Cardiac fibroblast (primary cell): ENCODE results near the gene BRD3.

Experiments
- DNase-seq, 2 donors: peaks; one replicate each; pipeline versions ENCODE4 v3.0.0 to v3.0.0-alpha.2; 2010; ENCODE audit warnings: low read depth in 2 of 2
- H3K4me3 ChIP-seq, 2 donors: replicated peaks in 1 of 2; 1 replicate in 1 of 2; 2 replicates in 1 of 2; pipeline ENCODE4 v1.5.1; 2011; ENCODE audit warnings: low read depth in 2 of 2, low read length in 2 of 2, mild to moderate bottlenecking in 2 of 2, moderate library complexity in 1 of 2
- CTCF ChIP-seq: IDR thresholded peaks from one replicate; pipeline ENCODE4 v1.5.1; 2011; ENCODE audit warnings: low read depth, mild to moderate bottlenecking, low read length, inconsistent platforms

The BRD3 gene

GRCh38 chr9:134065612-134066419 lies 2.0 kb downstream of the BRD3 start:
- no peak for TF ChIP-seq CTCF
- peak overlapping the region; percentile 76 to 88 for H3K4me3 ChIP-seq
- DNase-seq: peak; percentile 53 to 66

- no peak overlapping the region for H3K4me3 ChIP-seq
- TF ChIP-seq CTCF: no peak
- no peak for DNase-seq
Observed at GRCh38 chr9:134064711-134065110, 3.1 kb downstream of the BRD3 start.

- H3K4me3 ChIP-seq: no peak overlapping the region
- TF ChIP-seq CTCF: no peak
- DNase-seq: no peak
Observed at GRCh38 chr9:134063571-134064450, 4.0 kb downstream of the BRD3 start.

GRCh38 chr9:134063088-134063570 lies 4.7 kb downstream of the BRD3 start:
- TF ChIP-seq CTCF: no peak
- no peak for DNase-seq
- no peak overlapping the region for H3K4me3 ChIP-seq

- DNase-seq: no peak
- no peak for TF ChIP-seq CTCF
- no peak overlapping the region for H3K4me3 ChIP-seq
Observed at GRCh38 chr9:134062461-134063087, 5.3 kb downstream of the BRD3 start.

- TF ChIP-seq CTCF: no peak
Observed at GRCh38 chr9:134061688-134062371, 6.0 kb downstream of the BRD3 start.

More at GRCh38 chr9:134061688-134062371, 6.0 kb downstream of the BRD3 start:
- no peak for DNase-seq
- H3K4me3 ChIP-seq: no peak overlapping the region
